GM21526 (cell line): Measurements from ENCODE around the gene DRAXIN.

ENCODE experiments used
- ATAC-seq: cut with Tn5 transposase; IDR thresholded peaks from one replicate; pipeline ENCODE4 v1.9.1; 2021; ENCODE audit warnings: moderate library complexity; ENCODE audit not compliant: unreplicated experiment, low FRiP score

DRAXIN gene

DNA sequence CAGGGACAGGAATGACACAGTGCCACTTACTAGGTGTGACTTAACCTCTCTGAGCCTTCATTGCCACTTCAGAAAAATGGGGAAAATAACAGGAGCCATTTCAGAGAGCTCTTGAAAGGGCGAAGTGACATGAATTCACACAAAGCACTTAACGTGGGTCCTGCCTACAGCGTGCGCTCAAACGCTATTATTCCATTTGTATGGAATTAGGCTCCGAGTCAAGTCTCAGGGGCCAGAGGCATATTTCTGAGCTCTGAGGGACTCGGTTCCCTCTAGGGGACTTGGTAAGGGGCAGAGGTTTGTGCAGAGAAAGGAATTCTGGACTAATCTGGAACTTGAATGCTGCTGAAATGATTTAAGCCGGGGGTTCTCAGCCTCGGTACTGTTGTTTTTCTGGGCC is 14.1 kb downstream of the DRAXIN start:
- ATAC-seq, result no peak

DNA sequence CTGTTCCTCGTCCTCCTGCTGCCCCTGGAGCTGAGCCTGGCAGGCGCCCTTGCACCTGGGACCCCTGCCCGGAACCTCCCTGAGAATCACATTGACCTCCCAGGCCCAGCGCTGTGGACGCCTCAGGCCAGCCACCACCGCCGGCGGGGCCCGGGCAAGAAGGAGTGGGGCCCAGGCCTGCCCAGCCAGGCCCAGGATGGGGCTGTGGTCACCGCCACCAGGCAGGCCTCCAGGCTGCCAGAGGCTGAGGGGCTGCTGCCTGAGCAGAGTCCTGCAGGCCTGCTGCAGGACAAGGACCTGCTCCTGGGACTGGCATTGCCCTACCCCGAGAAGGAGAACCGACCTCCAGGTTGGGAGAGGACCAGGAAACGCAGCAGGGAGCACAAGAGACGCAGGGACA is 14.8 kb downstream of the DRAXIN start:
- ATAC-seq, result no peak

DNA sequence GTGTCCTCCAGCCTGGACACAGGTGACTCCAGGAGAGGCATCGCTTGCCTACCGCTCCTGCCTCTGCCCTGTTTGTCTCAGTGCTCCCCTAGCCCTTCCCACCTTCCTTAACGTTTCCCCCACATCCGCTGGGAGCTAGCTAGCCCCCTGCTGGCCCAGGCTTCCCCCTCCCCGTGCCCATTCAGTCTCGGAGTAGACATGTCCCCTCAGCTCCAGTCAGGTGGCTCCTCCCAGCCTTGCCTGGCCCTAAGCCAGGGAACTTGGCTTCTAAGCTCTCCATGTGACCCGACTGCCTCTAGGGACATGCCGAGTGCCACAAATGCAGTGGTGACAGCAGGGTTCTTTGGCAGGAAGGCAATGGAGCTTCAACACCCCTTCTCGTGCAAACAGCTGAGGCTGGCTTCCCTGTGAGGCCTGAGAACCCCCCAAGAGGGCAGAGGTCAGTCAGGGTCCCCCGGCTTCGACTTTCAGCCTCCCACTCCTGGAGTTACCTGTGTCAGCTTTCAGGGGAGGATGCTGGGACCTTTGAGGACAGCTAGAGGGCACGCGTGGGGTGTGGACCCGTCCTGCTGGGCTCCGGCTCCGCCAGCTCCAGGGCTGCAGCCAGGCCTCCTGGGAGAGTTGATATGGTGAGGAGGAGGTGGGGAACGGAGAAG is 16.2 kb downstream of the DRAXIN start:
- ATAC-seq, result no peak

DNA sequence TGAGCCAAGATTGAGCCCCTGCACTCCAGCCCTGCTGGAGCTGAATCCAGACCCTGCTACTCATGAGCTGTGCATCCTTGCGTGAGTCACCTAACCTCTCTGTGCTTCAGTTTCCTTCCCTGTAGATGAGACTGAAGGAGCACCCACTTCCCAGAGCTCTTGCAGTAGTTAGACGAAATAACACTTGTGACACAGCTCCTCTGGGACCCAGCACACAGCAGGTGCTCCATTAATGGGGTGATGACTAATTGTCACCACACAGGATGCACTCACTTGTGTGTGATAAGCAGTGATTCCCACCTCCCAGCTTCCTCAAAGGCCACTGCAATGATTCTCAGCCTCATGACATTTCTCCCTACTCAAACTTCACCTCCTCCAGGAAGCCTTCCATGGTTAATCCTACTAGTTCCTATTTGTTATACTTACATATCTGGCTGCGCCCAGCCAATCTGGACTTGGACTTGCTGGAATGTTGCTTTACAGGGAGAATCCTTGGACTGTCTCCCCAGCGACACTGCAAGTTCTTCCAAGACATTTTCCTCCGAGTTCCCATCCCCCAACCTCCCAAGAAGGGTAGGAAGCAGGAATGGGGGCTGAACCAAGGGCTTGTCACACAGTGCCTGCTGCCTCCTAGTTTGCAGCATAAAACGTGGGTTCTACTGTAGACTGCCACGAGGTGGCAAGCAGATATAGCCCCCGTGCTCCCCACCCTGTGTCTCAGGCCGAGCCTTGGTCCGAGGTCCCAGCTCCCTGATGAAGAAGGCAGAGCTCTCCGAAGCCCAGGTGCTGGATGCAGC is 17.2 kb downstream of the DRAXIN start:
- no peak for ATAC-seq

DNA sequence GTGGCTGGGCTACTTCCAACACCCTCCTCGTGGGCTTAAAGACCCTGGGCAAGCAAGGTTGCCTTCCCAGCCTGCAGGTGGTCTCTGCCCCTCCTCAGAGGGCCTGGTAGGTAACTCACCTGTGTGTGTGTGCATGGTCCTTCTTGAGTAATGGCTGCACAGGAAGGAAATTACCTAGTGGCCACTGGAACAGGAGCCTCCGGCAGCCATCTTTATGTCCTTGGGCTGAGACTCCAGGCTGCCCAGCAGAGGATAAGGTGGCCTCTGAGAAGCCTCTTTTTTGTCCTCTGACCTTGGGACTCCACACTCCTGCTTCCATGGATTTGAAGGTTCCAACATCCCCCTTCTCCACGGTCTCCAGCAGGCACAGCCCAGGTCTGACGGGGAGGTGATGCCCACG is 20.0 kb downstream of the DRAXIN start:
- no peak for ATAC-seq

DNA sequence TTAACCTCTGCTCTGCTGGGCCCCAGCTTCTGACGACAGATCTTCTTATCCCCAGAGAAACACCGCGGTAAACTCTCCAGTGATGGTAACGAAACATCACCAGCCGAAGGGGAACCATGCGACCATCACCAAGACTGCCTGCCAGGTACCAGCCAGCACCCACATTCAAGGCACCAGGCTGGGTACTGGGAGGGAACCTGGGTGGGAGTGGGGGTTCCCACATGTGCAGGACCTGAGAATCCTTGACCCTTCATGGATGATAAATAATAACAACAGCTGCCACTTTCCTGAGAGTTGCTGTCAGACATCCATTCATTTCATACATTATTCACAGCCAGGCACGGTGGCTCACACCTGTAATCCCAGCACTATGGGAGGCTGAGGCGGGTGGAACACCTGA is 20.8 kb downstream of the DRAXIN start:
- ATAC-seq, result no peak

DNA sequence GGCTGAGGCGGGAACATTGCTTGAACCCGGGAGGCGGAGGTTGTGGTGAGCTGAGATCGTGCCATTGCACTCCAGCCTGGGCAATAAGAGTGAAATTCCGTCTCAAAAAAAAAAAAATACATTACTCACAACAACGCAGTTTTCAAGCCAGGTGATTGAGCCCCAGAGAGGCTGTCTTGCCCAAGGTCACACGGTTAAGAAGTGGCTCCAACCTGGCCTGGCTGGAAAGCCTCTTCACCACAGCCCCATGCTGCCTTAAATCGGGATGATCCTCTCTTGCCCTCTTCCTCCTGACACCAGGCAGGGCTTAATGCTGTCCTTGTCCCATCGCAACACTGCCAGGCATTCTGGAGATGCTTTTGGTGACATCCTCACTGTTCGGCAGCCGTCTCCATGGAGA is 21.6 kb downstream of the DRAXIN start:
- no peak for ATAC-seq

DNA sequence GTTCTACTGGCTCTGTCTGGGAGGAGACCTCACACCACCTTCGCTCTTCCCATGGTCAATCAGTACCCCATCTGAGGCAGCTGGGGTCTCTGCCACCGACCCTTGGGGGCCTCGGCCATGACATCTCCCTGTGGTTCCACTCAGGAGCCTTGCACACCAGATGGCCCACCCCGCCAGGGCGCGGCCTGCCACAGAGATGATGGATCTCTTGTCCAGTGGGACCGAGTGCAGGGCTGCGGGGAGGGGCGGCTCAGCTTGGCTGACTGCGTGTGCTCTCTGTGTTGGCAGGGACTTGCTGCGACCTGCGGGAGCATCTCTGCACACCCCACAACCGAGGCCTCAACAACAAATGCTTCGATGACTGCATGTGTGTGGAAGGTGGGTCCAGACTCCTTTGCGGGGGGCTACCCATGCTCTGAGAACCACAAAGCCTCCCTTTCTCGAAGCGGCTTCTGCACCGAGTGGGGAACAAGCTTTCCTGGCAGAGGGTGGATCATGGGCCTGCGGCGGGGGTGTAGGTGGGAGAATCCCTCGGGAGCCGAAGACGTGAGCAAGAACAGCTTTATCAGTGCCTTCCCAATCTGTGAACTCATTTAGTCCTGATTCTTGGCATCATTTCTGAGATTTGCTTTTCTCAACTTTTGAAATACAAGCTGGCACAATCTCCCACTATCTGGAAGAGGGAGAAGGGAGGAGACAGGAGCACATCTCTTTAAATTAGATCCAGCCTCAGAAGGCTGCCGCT is 23.5 kb downstream of the DRAXIN start:
- ATAC-seq, result no peak

DNA sequence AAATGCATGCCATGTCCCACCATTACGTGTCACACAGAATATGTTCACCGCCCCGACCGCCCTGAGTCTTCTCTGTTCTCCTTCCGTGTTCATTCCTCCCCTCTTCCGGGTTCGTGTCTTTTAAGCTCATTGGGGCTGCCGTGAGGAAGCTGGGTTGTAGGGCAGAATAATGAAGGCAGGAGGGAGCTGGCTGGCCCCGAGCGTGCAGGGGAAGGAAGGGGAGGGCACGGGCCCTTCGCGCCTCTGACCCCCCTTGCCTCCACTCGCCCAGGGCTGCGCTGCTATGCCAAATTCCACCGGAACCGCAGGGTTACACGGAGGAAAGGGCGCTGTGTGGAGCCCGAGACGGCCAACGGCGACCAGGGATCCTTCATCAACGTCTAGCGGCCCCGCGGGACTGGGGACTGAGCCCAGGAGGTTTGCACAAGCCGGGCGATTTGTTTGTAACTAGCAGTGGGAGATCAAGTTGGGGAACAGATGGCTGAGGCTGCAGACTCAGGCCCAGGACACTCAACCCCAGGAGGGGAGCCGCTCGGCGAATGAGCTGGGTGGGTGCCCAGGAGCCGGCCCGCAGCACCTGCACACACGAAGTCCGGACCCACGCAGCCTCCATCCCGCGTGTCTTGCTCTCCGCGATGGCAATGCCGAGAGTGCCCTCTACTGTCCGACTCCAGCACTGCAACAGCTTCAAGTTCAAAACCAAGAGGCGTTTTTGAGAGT is 28.0 kb downstream of the DRAXIN start:
- ATAC-seq, result no peak

DNA sequence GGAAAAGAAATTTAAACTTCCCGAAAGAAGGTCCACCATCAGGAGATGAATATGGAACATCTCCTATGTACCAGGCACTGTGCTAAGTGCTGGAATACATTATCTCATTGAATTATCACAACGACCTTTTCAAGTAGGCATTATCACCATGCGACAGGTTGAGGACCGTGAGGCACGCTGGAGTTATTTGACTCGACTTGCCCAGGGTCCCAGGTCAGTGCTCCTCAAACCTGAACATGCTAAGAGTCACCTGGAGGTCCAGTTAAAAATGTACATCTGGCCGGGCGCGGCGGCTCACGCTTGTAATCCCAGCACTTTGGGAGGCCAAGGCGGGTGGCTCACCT is 28.5 kb downstream of the DRAXIN start:
- no peak for ATAC-seq

DNA sequence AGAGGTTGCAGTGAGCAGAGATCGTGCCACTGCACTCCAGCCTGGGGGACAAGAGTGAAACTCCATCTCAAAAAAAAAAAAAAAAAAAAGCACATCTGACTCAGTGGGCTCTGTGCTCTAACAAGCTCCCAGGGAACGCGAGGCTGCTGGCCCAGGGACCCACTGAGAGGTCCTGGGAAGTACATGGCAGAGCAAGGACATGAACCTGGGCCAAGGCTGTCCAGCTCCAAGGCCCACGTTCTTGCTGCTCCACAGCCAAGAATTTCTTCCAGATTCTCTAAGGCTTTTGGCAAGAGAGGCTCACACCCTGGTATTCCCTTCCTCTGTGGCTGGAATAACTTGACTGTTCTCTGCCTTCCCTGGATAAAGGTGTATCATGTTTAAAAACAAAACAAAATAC is 29.0 kb downstream of the DRAXIN start:
- no peak for ATAC-seq

DNA sequence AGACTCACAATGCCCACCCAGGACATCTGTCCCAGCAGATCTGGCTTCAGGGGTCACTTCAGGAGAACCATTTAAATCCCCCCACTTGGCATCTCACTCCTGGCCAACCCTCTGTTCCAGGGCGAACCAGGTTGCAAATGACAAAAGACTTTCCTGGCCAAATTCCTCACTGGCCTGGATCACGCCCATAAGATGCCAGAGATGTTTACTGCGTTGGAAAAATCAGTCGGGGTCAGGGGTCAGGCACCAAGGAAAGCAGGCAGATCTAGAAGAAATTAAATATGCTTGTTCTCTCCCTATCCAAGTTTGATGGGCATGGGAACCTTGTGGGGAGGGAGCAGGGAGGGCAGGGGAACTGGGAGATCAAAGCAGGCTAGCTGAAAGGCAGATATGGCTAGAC is 29.8 kb downstream of the DRAXIN start:
- ATAC-seq, result no peak

DNA sequence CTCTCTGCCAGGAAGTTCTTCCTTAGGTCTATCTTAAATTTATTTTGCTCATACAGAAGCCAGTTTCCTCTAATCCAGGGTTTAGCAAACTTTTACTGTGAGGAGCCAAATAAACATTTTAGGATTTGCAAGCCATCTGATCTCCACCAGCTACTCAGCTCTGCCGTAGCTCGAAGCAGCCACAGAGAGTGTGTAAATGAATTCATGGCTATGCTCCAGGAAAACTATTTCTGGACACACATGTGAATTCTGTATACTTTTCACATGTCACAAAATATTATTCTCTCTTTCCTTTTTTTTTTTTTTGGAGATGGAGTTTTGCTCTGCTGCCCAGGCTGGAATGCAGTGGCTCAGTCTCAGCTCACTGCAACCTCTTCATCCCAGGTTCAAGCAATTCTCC is 31.0 kb downstream of the DRAXIN start:
- no peak for ATAC-seq

DNA sequence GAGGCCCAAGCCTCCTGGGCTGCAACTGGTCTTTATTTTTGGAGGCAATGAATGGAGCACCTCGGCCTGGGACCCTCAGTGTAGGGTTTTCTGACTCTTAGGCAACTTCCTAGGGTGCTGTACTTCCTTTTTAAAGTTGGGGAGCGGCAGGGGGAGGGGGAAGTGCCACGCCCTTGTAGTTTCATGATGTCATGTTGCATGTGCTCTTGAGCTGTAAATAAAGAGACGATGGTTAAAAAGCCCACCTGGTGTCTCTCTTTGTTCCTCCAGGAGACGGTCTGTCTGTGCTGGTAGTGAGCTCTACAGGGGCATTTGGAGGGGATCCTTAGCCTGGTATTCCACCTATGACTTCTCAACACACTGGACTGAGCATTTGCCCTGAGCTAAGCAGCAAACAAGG is 34.1 kb downstream of the DRAXIN start:
- no peak for ATAC-seq

DNA sequence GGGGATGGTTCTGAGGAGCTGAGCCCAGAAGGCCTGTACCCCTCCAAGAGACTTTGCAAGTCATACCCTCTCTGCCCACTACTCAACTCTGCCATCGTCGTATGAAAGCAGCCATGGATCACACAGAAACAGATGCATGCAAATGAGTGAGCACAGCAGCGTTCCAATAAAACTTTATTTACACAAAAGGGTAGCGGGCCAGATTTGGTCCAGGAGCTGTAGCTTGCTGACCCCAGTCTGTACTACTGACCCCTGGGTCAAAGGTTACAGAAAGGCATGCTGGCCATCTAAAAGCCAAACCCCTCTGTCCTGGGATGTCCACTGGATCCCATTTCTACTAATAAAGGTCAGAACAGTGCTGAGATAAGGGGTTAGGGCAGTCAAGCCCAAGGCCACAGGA is 35.6 kb downstream of the DRAXIN start:
- no peak for ATAC-seq

DNA sequence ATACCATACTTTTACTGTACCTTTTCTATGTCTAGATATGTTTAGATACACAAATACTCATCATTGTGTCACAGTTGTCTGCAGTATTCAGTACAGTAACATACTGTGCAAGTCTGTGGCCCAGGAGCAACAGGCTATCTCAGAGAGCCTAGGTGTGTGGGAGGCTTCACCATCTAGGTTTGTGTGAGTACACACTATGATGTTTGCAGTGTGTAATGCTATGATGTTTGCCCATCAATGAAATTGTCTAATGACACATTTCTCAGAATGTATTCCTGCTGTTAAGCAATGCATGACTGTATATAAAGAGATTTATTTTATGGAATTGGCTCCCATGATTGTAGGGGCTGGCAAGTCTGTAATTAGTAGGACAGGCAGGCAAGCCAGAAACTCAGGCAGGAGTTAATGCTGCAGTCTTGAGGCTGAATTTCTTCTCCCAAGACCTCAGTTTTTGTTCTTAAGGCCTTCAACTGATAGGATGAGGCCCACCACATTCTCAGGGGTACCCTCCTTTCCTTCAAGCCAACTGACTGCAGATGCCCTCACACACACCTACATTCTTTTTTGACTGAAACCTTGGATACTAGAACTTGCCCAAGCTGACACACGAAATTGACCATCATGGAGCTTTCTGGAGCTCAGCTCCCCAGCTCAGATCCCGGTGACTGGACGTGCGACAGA is 36.8 kb downstream of the DRAXIN start:
- ATAC-seq, result no peak

DNA sequence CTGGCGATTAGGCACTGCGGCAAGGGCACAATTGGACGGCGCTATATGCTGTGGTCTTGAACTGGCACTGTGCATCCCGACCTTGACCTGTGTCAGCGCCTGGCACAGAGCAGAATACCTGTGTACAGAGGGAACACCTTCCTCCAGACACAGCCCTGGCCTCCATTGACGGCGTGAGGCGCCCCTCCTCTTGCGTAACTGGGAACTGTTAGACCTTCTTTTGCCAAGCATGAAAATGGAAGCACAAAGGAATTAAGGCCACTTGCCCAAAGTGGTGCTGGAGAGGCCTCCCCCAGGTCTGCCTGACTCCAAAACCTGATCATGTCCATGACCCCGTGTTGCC is 37.6 kb downstream of the DRAXIN start:
- no peak for ATAC-seq

DNA sequence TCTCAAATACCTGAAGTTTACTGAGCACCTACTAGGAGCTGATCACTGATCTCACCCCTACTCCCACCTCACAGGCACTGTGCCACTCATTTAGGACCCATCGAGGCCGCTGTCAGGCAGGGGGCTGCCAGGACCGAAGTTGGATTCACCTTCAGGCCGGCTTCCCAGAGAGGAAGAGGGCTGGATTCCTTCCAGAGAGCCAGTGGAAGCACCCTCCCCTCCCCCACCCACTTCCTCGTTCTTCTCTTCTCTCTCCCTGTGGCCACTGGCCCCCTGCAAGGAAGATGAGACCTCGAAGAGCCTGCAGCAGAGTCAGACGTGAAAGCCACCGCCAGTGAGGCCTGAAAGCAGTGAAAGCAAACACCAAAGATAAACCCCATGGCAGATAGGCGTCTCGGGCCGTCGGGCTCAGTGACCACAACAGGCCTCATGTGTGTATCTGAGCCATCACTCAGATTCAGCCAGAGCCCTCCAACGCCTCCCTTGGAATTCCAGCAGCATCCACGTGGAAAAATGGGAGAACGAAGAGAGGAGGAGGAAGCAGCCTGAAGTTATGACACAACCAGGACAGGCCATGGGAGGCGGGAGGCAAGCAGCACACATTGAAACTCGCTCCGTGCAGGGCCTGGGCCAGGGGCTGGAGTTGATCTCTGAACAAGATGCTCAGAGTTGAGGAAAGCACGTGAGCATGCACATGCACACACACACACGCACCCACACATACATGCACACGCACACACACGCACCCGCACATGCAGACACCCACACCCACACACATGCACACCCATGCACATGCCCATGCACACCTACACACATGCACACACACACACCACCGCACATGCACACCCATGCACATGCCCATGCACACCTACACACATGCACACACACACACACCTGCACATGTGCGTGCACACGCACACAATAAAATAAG is 38.3 kb downstream of the DRAXIN start:
- no peak for ATAC-seq

DNA sequence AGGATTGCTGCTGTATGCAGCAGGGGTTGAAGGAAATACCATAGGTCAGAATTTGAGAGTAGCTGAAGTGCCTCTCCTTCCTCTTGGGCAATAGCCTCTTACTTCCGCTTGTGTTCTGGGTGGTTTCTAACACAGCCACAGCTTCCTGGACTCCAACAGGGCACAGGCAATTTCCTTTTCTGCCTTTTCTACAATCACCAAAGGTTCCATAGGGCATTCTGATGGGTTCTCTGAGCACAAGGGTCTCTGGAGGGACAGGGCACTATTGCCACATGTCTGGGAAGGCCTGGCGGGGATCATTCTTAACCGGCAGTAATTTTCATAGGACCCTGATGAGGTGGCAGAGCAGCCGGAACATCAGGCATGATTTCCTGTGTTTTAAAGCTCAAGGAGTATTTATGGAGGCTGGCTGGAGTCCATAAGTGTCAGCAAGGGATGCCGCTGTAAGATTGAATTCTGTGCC is 39.0 kb downstream of the DRAXIN start:
- ATAC-seq, result no peak
